Kidney epithelial cell (primary cell): ENCODE results near the gene CCDC154. TPM values are rescaled to one million over a fixed set of nuclear protein-coding genes. Genes with fewer than 3 reads are reported as not detected.

Experiments used
- DNase-seq: peaks from one replicate; pipeline ENCODE4 v3.0.0-alpha.2; 2010; ENCODE audit warnings: low read depth
- H3K27me3 ChIP-seq: 2 replicates; pipeline ENCODE4 v1.6.0; 2011; ENCODE audit warnings: low read length; ENCODE audit not compliant: control insufficient read depth, insufficient read depth
- H3K36me3 ChIP-seq: 2 replicates; pipeline ENCODE4 v1.5.1; 2011; ENCODE audit warnings: low read length; ENCODE audit not compliant: control insufficient read depth, insufficient read depth
- H3K4me3 ChIP-seq: 2 replicates; pipeline ENCODE4 v1.5.1; 2011; ENCODE audit warnings: low read depth, mild to moderate bottlenecking, control low read depth, low read length
- total RNA-seq: library from RNA; depleted of rRNA; stranded (reverse); fragments of >200 nt; gene quantifications from 2 replicates; pipeline ENCODE4 v1.2.3, GENCODE V29; 2015
- TF ChIP-seq, protein P1 (sequence below): IDR thresholded peaks from 2 replicates; pipeline ENCODE4 v1.5.1; 2011; ENCODE audit warnings: mild to moderate bottlenecking, moderate library complexity, low read length, control low read depth, inconsistent platforms; ENCODE audit not compliant: insufficient read depth, poor library complexity, severe bottlenecking

CCDC154 gene
- total RNA-seq, 1 donor from 2014 or later = 0.08 TPM

GRCh38 chr16:1422076-1422475, 22.3 kb downstream of the CCDC154 start:
- Histone ChIP-seq H3K36me3 (no peaks in the 10 kb centered on the region), H3K4me3 (no peak overlapping the region), H3K27me3 (no peaks in the 10 kb centered on the region)
- TF ChIP-seq, protein P1, sequence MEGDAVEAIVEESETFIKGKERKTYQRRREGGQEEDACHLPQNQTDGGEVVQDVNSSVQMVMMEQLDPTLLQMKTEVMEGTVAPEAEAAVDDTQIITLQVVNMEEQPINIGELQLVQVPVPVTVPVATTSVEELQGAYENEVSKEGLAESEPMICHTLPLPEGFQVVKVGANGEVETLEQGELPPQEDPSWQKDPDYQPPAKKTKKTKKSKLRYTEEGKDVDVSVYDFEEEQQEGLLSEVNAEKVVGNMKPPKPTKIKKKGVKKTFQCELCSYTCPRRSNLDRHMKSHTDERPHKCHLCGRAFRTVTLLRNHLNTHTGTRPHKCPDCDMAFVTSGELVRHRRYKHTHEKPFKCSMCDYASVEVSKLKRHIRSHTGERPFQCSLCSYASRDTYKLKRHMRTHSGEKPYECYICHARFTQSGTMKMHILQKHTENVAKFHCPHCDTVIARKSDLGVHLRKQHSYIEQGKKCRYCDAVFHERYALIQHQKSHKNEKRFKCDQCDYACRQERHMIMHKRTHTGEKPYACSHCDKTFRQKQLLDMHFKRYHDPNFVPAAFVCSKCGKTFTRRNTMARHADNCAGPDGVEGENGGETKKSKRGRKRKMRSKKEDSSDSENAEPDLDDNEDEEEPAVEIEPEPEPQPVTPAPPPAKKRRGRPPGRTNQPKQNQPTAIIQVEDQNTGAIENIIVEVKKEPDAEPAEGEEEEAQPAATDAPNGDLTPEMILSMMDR = no peak
- DNase-seq = no peak

DNA sequence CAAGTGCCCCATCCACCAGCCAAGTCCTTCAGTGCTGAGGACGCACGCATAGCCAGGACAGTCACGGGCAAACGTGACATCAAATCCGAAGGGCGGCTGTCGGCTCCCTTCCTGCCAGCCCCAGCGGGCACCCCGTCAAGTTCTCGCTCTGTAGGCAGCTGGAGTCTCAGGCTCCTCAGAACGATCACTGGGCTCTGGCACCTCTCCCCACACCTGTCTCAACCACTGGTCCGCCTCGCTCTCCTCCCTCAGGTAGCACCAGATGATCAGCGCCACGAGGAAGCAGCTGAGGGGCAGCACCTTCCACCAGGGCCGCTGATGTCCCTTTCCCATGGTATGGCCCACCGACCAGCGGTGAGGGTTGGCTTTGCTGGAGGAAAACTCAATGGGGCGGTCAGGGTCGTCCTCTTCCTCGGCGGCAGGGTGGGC, 24.2 kb downstream of the CCDC154 start:
- H3K27me3 ChIP-seq = no peaks in the 10 kb centered on the region
- DNase-seq = no peak
- TF ChIP-seq, protein P1 = no peak

GRCh38 chr16:1416521-1416941, 27.8 kb downstream of the CCDC154 start:
- TF ChIP-seq, protein P1 = no peak
- H3K27me3 ChIP-seq = no peaks in the 10 kb centered on the region
- no peak for DNase-seq
- no peak overlapping the region for H3K4me3 ChIP-seq
- H3K36me3 ChIP-seq = no peaks in the 10 kb centered on the region

More for the DNA sequence above, 24.2 kb downstream of the CCDC154 start:
- H3K4me3 ChIP-seq = peak overlapping the region; percentile 86
- no peaks in the 10 kb centered on the region for H3K36me3 ChIP-seq

DNA sequence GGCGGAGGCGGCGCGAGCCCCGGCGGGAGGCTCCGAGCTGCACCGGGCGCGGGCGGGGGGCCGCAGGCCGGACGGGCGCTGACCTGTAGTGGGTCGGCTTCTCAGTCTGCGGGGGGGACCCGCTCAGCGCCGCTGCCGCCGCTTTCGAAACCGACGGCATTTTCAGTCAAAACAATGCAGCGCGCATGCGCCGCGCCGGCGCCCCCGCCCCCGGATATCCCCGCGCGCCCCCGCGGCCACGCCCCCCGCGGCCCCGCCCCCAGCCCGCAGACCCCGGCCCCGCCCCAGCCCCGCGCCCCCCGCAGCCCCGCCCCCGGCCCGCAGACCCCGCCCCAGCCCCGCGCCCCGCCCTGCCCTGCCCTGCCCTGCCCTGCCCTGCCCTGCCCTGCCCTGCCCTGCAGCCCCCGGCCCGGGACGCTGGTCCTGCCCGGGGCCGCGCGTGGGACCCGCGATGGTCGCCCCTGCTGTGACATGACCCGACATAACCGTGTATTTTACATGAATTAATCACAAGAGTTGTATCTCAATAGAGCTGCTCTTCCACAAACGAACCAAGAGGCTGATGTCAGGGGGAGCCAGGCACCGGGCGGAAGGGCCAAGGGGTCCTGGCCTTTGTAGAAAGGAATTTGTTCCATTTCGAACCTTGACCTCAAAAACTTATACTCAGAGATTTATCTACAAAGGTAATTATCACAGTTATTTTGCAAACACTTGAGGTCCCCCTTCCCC, 29.7 kb downstream of the CCDC154 start, which contains the start of gene UNKL:
Gene UNKL (minus strand): TSS at position 173 of the 729 bp plus-strand sequence. CDS start 13 bp downstream, at position 160.
- TF ChIP-seq, protein P1 = no peak
- no peak for DNase-seq
- H3K4me3 ChIP-seq = peak within 1 kb of the TSS; percentile 87

DNA sequence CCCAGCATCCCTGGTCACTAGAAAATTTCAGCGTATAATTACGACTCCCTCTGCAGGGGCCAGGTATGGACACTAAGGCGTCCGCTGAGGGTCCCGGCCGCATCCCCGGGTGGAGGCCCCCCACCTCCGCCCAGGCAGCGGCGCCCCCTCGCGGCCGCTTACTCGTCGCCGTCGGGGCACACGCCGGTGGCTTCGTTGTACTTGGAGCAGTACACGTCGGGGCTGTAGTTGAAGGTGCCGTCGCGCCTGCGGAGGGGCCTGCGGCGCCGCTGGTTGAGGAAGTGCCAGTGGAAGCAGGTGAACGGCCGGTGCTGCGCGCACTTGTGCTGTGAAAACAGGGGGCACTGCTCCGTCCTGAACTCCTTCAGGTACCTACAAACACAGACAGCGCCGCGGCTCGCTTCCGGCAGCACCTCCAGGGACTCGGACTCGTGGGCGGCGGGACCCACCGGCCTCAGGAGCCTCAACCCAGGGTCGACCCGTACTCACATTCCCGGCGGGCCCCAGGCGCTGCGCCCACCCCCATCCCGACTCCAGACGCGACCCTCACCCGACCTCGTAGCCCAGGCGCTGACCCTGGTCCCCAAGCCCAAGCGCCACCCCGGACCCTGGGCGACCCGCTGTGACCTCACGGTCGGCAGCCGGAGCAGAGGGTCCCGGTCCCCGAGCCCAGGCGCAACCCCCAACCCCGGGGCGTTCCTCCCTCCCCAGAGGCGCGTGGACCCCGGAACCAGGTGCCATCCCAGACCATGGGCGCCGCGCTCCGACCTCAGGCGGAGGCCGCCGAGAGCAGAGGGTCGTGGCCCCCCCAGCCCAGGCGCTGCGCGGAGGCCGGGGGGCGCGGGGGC, 30.4 kb downstream of the CCDC154 start:
- TF ChIP-seq, protein P1 = peak; percentile 60
- H3K27me3 ChIP-seq = no peaks in the 10 kb centered on the region
- DNase-seq = no peak
- H3K4me3 ChIP-seq = peak overlapping the region; percentile 87
- H3K36me3 ChIP-seq = no peaks in the 10 kb centered on the region

More for the DNA sequence above, 29.7 kb downstream of the CCDC154 start, which contains the start of gene UNKL:
- Histone ChIP-seq H3K36me3 (no peaks in the 10 kb centered on the region), H3K27me3 (no peaks in the 10 kb centered on the region)
